H1 (cell line): ENCODE measurements around the gene DNAJC6. TPM values are rescaled to one million over a fixed set of nuclear protein-coding genes. Genes with fewer than 3 reads are reported as not detected.

Source experiments
- CTCF ChIA-PET: fragments of 300-600 bp; sonication (Branson Sonifier 250); formaldehyde crosslinking; loops from one replicate; lab custom pipeline; 2021; ENCODE audit not compliant: partially characterized antibody; lab: Charles Lee
- POLR2A ChIA-PET: fragments of 300-600 bp; sonication (Branson Sonifier 250); formaldehyde crosslinking; loops from one replicate; lab custom pipeline; 2021; ENCODE audit warnings: inconsistent platforms; ENCODE audit not compliant: partially characterized antibody; lab: Charles Lee
- DNase-seq, 2 experiments: peaks; one replicate each; pipeline versions ENCODE4 v3.0.0 to v3.0.0-alpha.2; 2010 to 2022; ENCODE audit warnings: low spot score in 2 of 2, low read depth in 1 of 2, mixed read lengths in 1 of 2
- FAIRE-seq: peaks from 2 replicates; lab custom pipeline; 2011; peaks lifted over from hg19 to GRCh38; lab: Jason Lieb, UNC
- H2AFZ ChIP-seq: 2 replicates; pipeline ENCODE4 v1.8.1; 2012; ENCODE audit warnings: low read length, inconsistent platforms
- H2AK5ac ChIP-seq: 2 replicates; pipeline ENCODE4 v1.6.1; 2013; ENCODE audit warnings: low read depth, low read length
- H2BK120ac ChIP-seq: replicated peaks from 2 replicates; pipeline ENCODE3; 2013; ENCODE audit warnings: low read depth, low read length, inconsistent platforms
- H2BK12ac ChIP-seq: 2 replicates; pipeline ENCODE4 v1.6.1; 2013; ENCODE audit warnings: low read depth, low read length
- H2BK15ac ChIP-seq: 2 replicates; pipeline ENCODE4 v1.6.1; 2013; ENCODE audit warnings: low read length
- H2BK20ac ChIP-seq: 2 replicates; pipeline ENCODE4 v1.6.1; 2013; ENCODE audit warnings: low read length
- H2BK5ac ChIP-seq: 2 replicates; pipeline ENCODE4 v1.6.1; 2013; ENCODE audit warnings: low read depth, low read length
- H3K14ac ChIP-seq: 2 replicates; pipeline ENCODE4 v1.6.1; 2013; ENCODE audit warnings: inconsistent platforms; ENCODE audit not compliant: insufficient read length
- H3K18ac ChIP-seq: 2 replicates; pipeline ENCODE4 v1.6.1; 2013; ENCODE audit warnings: low read length; ENCODE audit errors: extremely low read depth
- H3K23ac ChIP-seq: 2 replicates; pipeline ENCODE4 v1.6.1; 2013; ENCODE audit warnings: inconsistent platforms; ENCODE audit not compliant: insufficient read length
- H3K23me2 ChIP-seq: 2 replicates; pipeline ENCODE4 v1.6.1; 2013; ENCODE audit warnings: low read depth, low read length
- H3K27ac ChIP-seq: 2 replicates; pipeline ENCODE4 v1.6.1; 2011; ENCODE audit warnings: low read depth, low read length, inconsistent platforms
- H3K27me3 ChIP-seq, 4 experiments: replicated peaks in 1 of 4; 1 replicate in 1 of 4; 2 replicates in 3 of 4; pipeline versions ENCODE4 v1.6.1 to v1.8.1; 2011 to 2013; ENCODE audit warnings: low read length in 3 of 4, mild to moderate bottlenecking in 3 of 4, inconsistent platforms in 2 of 4, mixed read lengths in 2 of 4, moderate library complexity in 1 of 4; ENCODE audit not compliant: control insufficient read depth in 3 of 4, insufficient read depth in 3 of 4; ENCODE audit errors: extremely low read depth in 1 of 4
- H3K36me3 ChIP-seq, 4 experiments: 2 replicates each; pipeline versions ENCODE4 v1.6.1 to v1.8.1; 2011 to 2013; ENCODE audit warnings: mild to moderate bottlenecking in 4 of 4, low read length in 3 of 4, moderate library complexity in 2 of 4, control low read depth in 1 of 4, inconsistent platforms in 1 of 4; ENCODE audit not compliant: insufficient read depth in 4 of 4, control insufficient read depth in 2 of 4
- H3K4ac ChIP-seq: replicated peaks from 2 replicates; pipeline ENCODE3; 2013; ENCODE audit warnings: low read length, low read depth, mixed read lengths, inconsistent platforms; ENCODE audit not compliant: insufficient read length
- H3K4me1 ChIP-seq, 4 experiments: replicated peaks in 1 of 4; 1 replicate in 1 of 4; 2 replicates in 3 of 4; pipeline versions ENCODE4 v1.6.1 to v1.8.1; 2011 to 2013; ENCODE audit warnings: low read length in 3 of 4, inconsistent platforms in 2 of 4, mixed read lengths in 1 of 4; ENCODE audit not compliant: insufficient read depth in 4 of 4, control insufficient read depth in 3 of 4
- H3K4me2 ChIP-seq, 2 experiments: 2 replicates each; pipeline versions ENCODE4 v1.6.1 to v1.8.1; 2011 to 2013; ENCODE audit warnings: low read depth in 2 of 2, low read length in 2 of 2, control low read depth in 1 of 2, inconsistent platforms in 1 of 2, mild to moderate bottlenecking in 1 of 2; ENCODE audit not compliant: insufficient read depth in 1 of 2
- H3K4me3 ChIP-seq, 4 experiments: fragments of 200-600, 300-600 bp in 1 of 4; sonication (generic), shearing (Covaris generic), sonication (Bioruptor Twin) in 1 of 4; 2 replicates each; pipeline versions ENCODE4 v1.5.1 to v1.8.1; 2011 to 2016; ENCODE audit warnings: low read length in 4 of 4, low read depth in 3 of 4, control low read depth in 2 of 4, inconsistent platforms in 2 of 4, mild to moderate bottlenecking in 2 of 4, mixed read lengths in 1 of 4, moderate library complexity in 1 of 4; ENCODE audit not compliant: insufficient read depth in 2 of 4; ENCODE audit errors: extremely low read depth in 1 of 4
- H3K56ac ChIP-seq: replicated peaks from 2 replicates; pipeline ENCODE3; 2013; ENCODE audit warnings: low read depth, mild to moderate bottlenecking, mixed read lengths, low read length, inconsistent platforms; ENCODE audit not compliant: insufficient read length
- H3K79me1 ChIP-seq: 2 replicates; pipeline ENCODE4 v1.6.1; 2013; ENCODE audit warnings: low read depth, low read length, control low read depth
- H3K79me2 ChIP-seq, 2 experiments: 2 replicates each; pipeline versions ENCODE4 v1.6.1 to v1.8.1; 2012 to 2013; ENCODE audit warnings: low read length in 2 of 2, mild to moderate bottlenecking in 2 of 2, inconsistent platforms in 1 of 2; ENCODE audit not compliant: insufficient read depth in 2 of 2, control insufficient read depth in 1 of 2
- H3K9ac ChIP-seq, 4 experiments: replicated peaks in 1 of 4; 1 replicate in 1 of 4; 2 replicates in 3 of 4; pipeline versions ENCODE4 v1.6.1 to v1.8.1; 2011 to 2013; ENCODE audit warnings: low read depth in 3 of 4, low read length in 3 of 4, control low read depth in 2 of 4, mild to moderate bottlenecking in 2 of 4, moderate library complexity in 2 of 4, inconsistent platforms in 1 of 4; ENCODE audit errors: extremely low read depth in 1 of 4
- H3K9me3 ChIP-seq, 2 experiments: 2 replicates each; pipeline versions ENCODE4 v1.6.1 to v1.8.1; 2012 to 2013; ENCODE audit warnings: mild to moderate bottlenecking in 2 of 2, moderate library complexity in 2 of 2, control low read depth in 1 of 2, inconsistent platforms in 1 of 2, low read depth in 1 of 2, low read length in 1 of 2, mixed read lengths in 1 of 2; ENCODE audit not compliant: insufficient read depth in 2 of 2
- H4K20me1 ChIP-seq, 2 experiments: replicated peaks in 1 of 2; 2 replicates each; pipeline versions ENCODE3 to v1.8.1; 2011 to 2013; ENCODE audit warnings: inconsistent platforms in 2 of 2, low read length in 2 of 2, mild to moderate bottlenecking in 1 of 2; ENCODE audit not compliant: insufficient read depth in 2 of 2, control insufficient read depth in 1 of 2
- H4K5ac ChIP-seq: 2 replicates; pipeline ENCODE4 v1.6.1; 2013; ENCODE audit warnings: low read length, low read depth, mixed read lengths, inconsistent platforms; ENCODE audit not compliant: insufficient read length
- H4K8ac ChIP-seq: 2 replicates; pipeline ENCODE4 v1.8.0; 2013; ENCODE audit warnings: mild to moderate bottlenecking, moderate library complexity, low read length, inconsistent platforms; ENCODE audit not compliant: insufficient read depth; ENCODE audit errors: extremely low read depth
- H4K91ac ChIP-seq: replicated peaks from 2 replicates; pipeline ENCODE3; 2013; ENCODE audit warnings: low read length, mixed read lengths, inconsistent platforms; ENCODE audit not compliant: insufficient read length
- FOSL1 ChIP-seq: IDR thresholded peaks from 2 replicates; pipeline ENCODE4 v1.6.1; 2011; ENCODE audit warnings: mild to moderate bottlenecking, low read depth, low read length, moderate library complexity; ENCODE audit not compliant: insufficient read depth
- TBP ChIP-seq: IDR thresholded peaks from 2 replicates; pipeline ENCODE4 v1.6.1; 2011; ENCODE audit warnings: low read depth, low read length, improper control_type of control experiment
- WGBS, 2 experiments: shearing (Covaris generic) in 1 of 2; methylation state at CpG; one replicate each; pipeline versions ENCODE4 v1.1.6 to v1.1.7; 2013 to 2015; ENCODE audit warnings: low lambda C conversion rate in 2 of 2, mixed read lengths in 2 of 2, inconsistent platforms in 1 of 2, low coverage in 1 of 2, missing lambda C conversion rate in 1 of 2; ENCODE audit not compliant: insufficient replicate concordance in 2 of 2, insufficient coverage in 1 of 2, insufficient read length in 1 of 2; ENCODE audit errors: extremely low coverage in 1 of 2, missing lambda C conversion rate in 1 of 2; 5-methylcytosine and 5-hydroxymethylcytosine counted together
- polyA plus RNA-seq, 7 experiments: library from polyadenylated mRNA; depleted of rRNA in 3 of 7; stranded (reverse) in 5 of 7; unstranded in 2 of 7; fragments of >200 nt in 5 of 7; fragments of 200-250 nt in 2 of 7; gene quantifications; 1 replicate in 5 of 7; 2 replicates in 1 of 7; 4 replicates in 1 of 7; pipeline versions ENCODE4 v1.2.1 to v1.2.3, GENCODE V29; 2011 to 2013; ENCODE audit warnings: missing spikeins in 2 of 7, mixed read lengths in 2 of 7
- total RNA-seq: library from RNA; stranded (reverse); fragmentation: NEBNext Ultra II Directional; extraction: Animal tissue kit (Norgen Biotek cat#: 25700); gene quantifications from 2 replicates; pipeline ENCODE4 v1.2.1, GENCODE V29; 2021

The DNAJC6 gene
- total and polyA plus RNA-seq, 2 of the 8 experiments (the other 6 are each of a cell fraction or from before 2014, with no cell fraction given), result 1.6 to 3.0 TPM

- H4K8ac ChIP-seq, result no peak overlapping the region
- no peaks in the 10 kb centered on the region for H3K9me3 ChIP-seq
- 0 out of 2 replicates have a peak, but pooled peaks cover 3% of the 10 kb centered on the region for H3K23me2 ChIP-seq
- no peak overlapping the region for H2BK15ac ChIP-seq
- no peak overlapping the region for H2BK120ac ChIP-seq
- no peak overlapping the region for H2AFZ ChIP-seq
- H3K4me3 ChIP-seq, result no peak overlapping the region
- FAIRE-seq (no peak), DNase-seq (no peak)
- H3K79me1 ChIP-seq, result no peaks in the 10 kb centered on the region
- WGBS, 2 experiments, result 68% methylated on average over 1 of the region's 1 CpG; no CpG with 5 or more reads in 1 of the 2 experiments
- no peak overlapping the region for H2BK5ac ChIP-seq
- TF ChIP-seq TBP, result no peak
- no peak for TF ChIP-seq FOSL1
- no peaks in the 10 kb centered on the region for H3K79me2 ChIP-seq
- no peak overlapping the region; a peak in 1 of 4 replicates for H3K4me2 ChIP-seq
- no peak overlapping the region for H3K27ac ChIP-seq
- H3K27me3 ChIP-seq, result no peaks in the 10 kb centered on the region
- no peak overlapping the region; the same call in 1 of the 2 replicates for H2AK5ac ChIP-seq
- H2BK20ac ChIP-seq, result no peak overlapping the region
- ChIA-PET CTCF (interaction anchor here (1.0 to 1.2 kb wide), 3 partner anchors 8 to 411 kb away, joined by 3 to 4 read pairs (median 3); no protein-coding TSS in a partner anchor), POLR2A (no interaction called here)
- H3K36me3 ChIP-seq, result no peaks in the 10 kb centered on the region
- no peak overlapping the region for H2BK12ac ChIP-seq
- H3K4me1 ChIP-seq, result peaks cover 0 to 19% (median 6%) of the 10 kb centered on the region in 4 experiments; a peak in 3 of 7 replicates
- no peak overlapping the region for H3K23ac ChIP-seq
- no peak overlapping the region for H3K4ac ChIP-seq
- no peak overlapping the region for H3K56ac ChIP-seq
- no peak overlapping the region for H3K14ac ChIP-seq
- H4K20me1 ChIP-seq, result no peaks in the 10 kb centered on the region
- H3K18ac ChIP-seq, result no peak overlapping the region
- H4K5ac ChIP-seq, result no peak overlapping the region
- no peak overlapping the region for H4K91ac ChIP-seq
- H3K9ac ChIP-seq, result no peak overlapping the region
Observed at GRCh38 chr1:65276197-65276939, 33.0 kb upstream of the DNAJC6 start.
